Stimulated activated CD8-positive, alpha-beta memory T cell treated with anti-CD3 and anti-CD28 coated beads, Interleukin-15, amount 100 ng/mL, for 48 hours (primary cell): Measurements from ENCODE around the gene SPACA6.

Experiments
- DNase-seq, 2 donors: peaks; one replicate each; pipeline ENCODE4 v3.0.0-alpha.2; 2020; ENCODE audit warnings: low read depth in 2 of 2

Gene SPACA6

GRCh38 chr19:51689751-51690453, 3.2 kb upstream of the SPACA6 start:
- DNase-seq, result no peak

GRCh38 chr19:51690454-51691073, 2.6 kb upstream of the SPACA6 start:
- DNase-seq, result peak; percentile 50 to 53

- no peak for DNase-seq
These were observed 2.0 kb upstream of the SPACA6 start for GRCh38 chr19:51691074-51691583.

GRCh38 chr19:51691584-51692428, 1.3 kb upstream of the SPACA6 start:
- no peak for DNase-seq

GRCh38 chr19:51692468-51692867, 662 bp upstream of the SPACA6 start:
- DNase-seq, result no peak

- DNase-seq, result no peak
These were observed 689 bp downstream of the SPACA6 start for GRCh38 chr19:51693819-51694218.

- DNase-seq, result no peak
These were observed 1.4 kb downstream of the SPACA6 start for GRCh38 chr19:51694318-51695085.

GRCh38 chr19:51695088-51695487, 2.0 kb downstream of the SPACA6 start:
- no peak for DNase-seq

- no peak for DNase-seq
These were observed 2.7 kb downstream of the SPACA6 start for GRCh38 chr19:51695702-51696315.

GRCh38 chr19:51696606-51697005, 3.5 kb downstream of the SPACA6 start:
- DNase-seq, result no peak

GRCh38 chr19:51697169-51697776, 4.1 kb downstream of the SPACA6 start:
- DNase-seq, result no peak

- DNase-seq, result no peak
These were observed 5.2 kb downstream of the SPACA6 start for GRCh38 chr19:51698296-51698695.

GRCh38 chr19:51699170-51699569, 6.0 kb downstream of the SPACA6 start:
- no peak for DNase-seq

- DNase-seq, result no peak
These were observed 8.5 kb downstream of the SPACA6 start for GRCh38 chr19:51701468-51702100.

- peak in 1 of 2 donors; percentile 30 for DNase-seq
These were observed 9.1 kb downstream of the SPACA6 start for GRCh38 chr19:51702103-51702824.

GRCh38 chr19:51702825-51703574, 9.9 kb downstream of the SPACA6 start:
- no peak for DNase-seq

- peak; percentile 92 for DNase-seq
These were observed 10.7 kb downstream of the SPACA6 start for GRCh38 chr19:51703575-51704515.

- no peak for DNase-seq
These were observed 11.5 kb downstream of the SPACA6 start for GRCh38 chr19:51704626-51705025.
